K562 (cell line): ENCODE data around the gene PDZD8. TPM values are rescaled to one million over a fixed set of nuclear protein-coding genes. Genes with fewer than 3 reads are reported as not detected.

Experiments
- E2F8 ChIP-seq: fragments of 450-650 bp; IDR thresholded peaks from 2 replicates; pipeline ENCODE4 v1.7.1; 2018; ENCODE audit warnings: mild to moderate bottlenecking, low read depth; ENCODE audit not compliant: partially characterized antibody
- HNRNPK ChIP-seq: fragments of 200-400 bp; formaldehyde crosslinking; IDR thresholded peaks from one replicate; pipeline ENCODE4 v1.6.1; 2018; ENCODE audit warnings: mild to moderate bottlenecking, low read depth, low read length; ENCODE audit not compliant: poor library complexity, severe bottlenecking
- MTA3 ChIP-seq: fragments of 450-650 bp; formaldehyde crosslinking; IDR thresholded peaks from 2 replicates; pipeline ENCODE4 v1.6.1; 2017; ENCODE audit warnings: mild to moderate bottlenecking, borderline replicate concordance
- PHTF2 ChIP-seq: fragments of 250-450 bp; sonication (Bioruptor Pico); IDR thresholded peaks from 2 replicates; pipeline ENCODE4 v1.5.0; 2021; ENCODE audit warnings: mild to moderate bottlenecking
- RBM22 ChIP-seq: fragments of 200-400 bp; formaldehyde crosslinking; IDR thresholded peaks from 2 replicates; pipeline ENCODE4 v1.6.1; 2018; ENCODE audit warnings: low read length, low read depth; ENCODE audit not compliant: poor library complexity, severe bottlenecking
- SMAD1 ChIP-seq: fragments of 150-350 bp; IDR thresholded peaks from 2 replicates; pipeline ENCODE4 v1.6.1; 2014; ENCODE audit warnings: low read length, low read depth; ENCODE audit not compliant: partially characterized antibody
- SPI1 ChIP-seq: IDR thresholded peaks from 2 replicates; pipeline ENCODE4 v1.6.1; 2011; ENCODE audit warnings: low read depth, low read length, control low read depth, borderline replicate concordance
- TEAD4 ChIP-seq, 2 experiments: sonication (generic) in 1 of 2; formaldehyde crosslinking in 1 of 2; IDR thresholded peaks; 2 replicates each; pipeline versions ENCODE4 v1.6.1 to v1.8.0; 2012 to 2022; ENCODE audit warnings: borderline replicate concordance in 1 of 2, inconsistent platforms in 1 of 2, low read length in 1 of 2, mild to moderate bottlenecking in 1 of 2, missing genetic modification reagents in 1 of 2
- TRIM28 ChIP-seq: fragments of 450-650 bp; IDR thresholded peaks from 2 replicates; pipeline ENCODE4 v1.6.1; 2017
- ZBTB2 ChIP-seq: fragments of 450-650 bp; IDR thresholded peaks from 2 replicates; pipeline ENCODE4 v1.6.1; 2016; ENCODE audit warnings: antibody characterized with exemption
- ZBTB34 ChIP-seq: fragments of 250-450 bp; sonication (Bioruptor Pico); IDR thresholded peaks from 2 replicates; pipeline ENCODE4 v1.8.0; 2021; ENCODE audit warnings: mild to moderate bottlenecking, moderate library complexity
- ZNF133 ChIP-seq: fragments of 250-450 bp; sonication (Bioruptor Pico); IDR thresholded peaks from 2 replicates; pipeline ENCODE4 v1.4.0; 2020; ENCODE audit warnings: mild to moderate bottlenecking
- ZNF175 ChIP-seq: fragments of 200-800 bp; sonication (Bioruptor generic); IDR thresholded peaks from 2 replicates; pipeline ENCODE4 v1.6.1; 2016; ENCODE audit warnings: low read depth, mild to moderate bottlenecking, missing genetic modification characterization, missing compliant biosample characterization
- ZNF224 ChIP-seq: sonication (generic); formaldehyde crosslinking; IDR thresholded peaks from 2 replicates; pipeline ENCODE4 v1.8.0; 2022; ENCODE audit warnings: mild to moderate bottlenecking, missing genetic modification reagents
- ZNF395 ChIP-seq: fragments of 200-800 bp; sonication (Bioruptor generic); IDR thresholded peaks from 2 replicates; pipeline ENCODE4 v1.6.1; 2017; ENCODE audit warnings: missing genetic modification characterization, missing compliant biosample characterization
- ZNF76 ChIP-seq: fragments of 250-450 bp; sonication (Bioruptor Pico); IDR thresholded peaks from 2 replicates; pipeline ENCODE4 v1.4.0; 2020; ENCODE audit warnings: mild to moderate bottlenecking, moderate library complexity, borderline replicate concordance
- ZNF764 ChIP-seq: fragments of 250-450 bp; sonication (Bioruptor Pico); IDR thresholded peaks from 2 replicates; pipeline ENCODE4 v1.4.0; 2020; ENCODE audit warnings: low read depth, mild to moderate bottlenecking, moderate library complexity
- polyA plus RNA-seq, 8 experiments: library from polyadenylated mRNA; depleted of rRNA in 4 of 8; stranded (reverse) in 5 of 8; unstranded in 3 of 8; fragments of >200 nt; fragmentation: Nextera tagmentation in 2 of 8; fragmentation: Illumina TruSeq in 1 of 8; extraction: Ambion mirVana in 2 of 8; extraction: Trizol in 1 of 8; gene quantifications; 2 replicates each; pipeline versions ENCODE4 v1.2.1 to v1.2.3, GENCODE V29; 2011 to 2014; ENCODE audit warnings: inconsistent platforms in 1 of 8, missing spikeins in 1 of 8
- total RNA-seq, 7 experiments: library from RNA; depleted of rRNA in 6 of 7; stranded (reverse); fragments of >200 nt in 6 of 7; fragmentation: Illumina TruSeq in 2 of 7; extraction: Trizol in 2 of 7; gene quantifications; 2 replicates each; pipeline versions ENCODE4 v1.2.1 to v1.2.3, GENCODE V29; 2011 to 2021; ENCODE audit warnings: low replicate concordance in 1 of 7

The PDZD8 gene
- total and polyA plus RNA-seq, 9 of the 15 experiments (the other 6 are each of a cell fraction or from before 2014, with no cell fraction given), result 5.5 to 53.4 (median 36.8) TPM

GRCh38 chr10:117375360-117376178 lies at the start of gene PDZD8 (continued):
- TF ChIP-seq ZNF175 (CRISPR knock-in tag) (no peak), HNRNPK (no peak), ZNF224 (no peak), PHTF2 (CRISPR knock-in tag) (no peak), SMAD1 (no peak), ZNF133 (CRISPR knock-in tag) (no peak), TRIM28 (no peak), RBM22 (no peak), MTA3 (0 out of 2 replicates have a peak, but pooled peaks have one; percentile 17), ZBTB2 (peak; percentile 75), E2F8 (no peak), ZNF764 (CRISPR knock-in tag) (no peak), SPI1 (no peak), ZBTB34 (no peak), TEAD4 (IDR thresholded peaks at IDR 0.05; ENCODE audit: low read length) (0 out of 2 replicates have a peak, but pooled peaks have one; percentile 10), TEAD4 (CRISPR knock-in tag; IDR thresholded peaks at IDR 0.05; ENCODE audit: borderline replicate concordance) (peak; percentile 8; the same call in 1 of the 2 replicates), ZNF76 (CRISPR knock-in tag) (no peak), ZNF395 (0 out of 2 replicates have a peak, but pooled peaks have one; percentile 34)
